MM.1S (cell line): Measurements from ENCODE around the gene PHF1.

Source experiments
- CTCF ChIP-seq: fragments of 300-600 bp; sonication (generic); IDR thresholded peaks from 2 replicates; pipeline ENCODE4 v1.5.1; 2016; ENCODE audit warnings: antibody characterized with exemption, low read length, mixed read lengths
- EZH2 ChIP-seq: fragments of 300-600 bp; sonication (generic); optimal IDR thresholded peaks from 2 replicates; pipeline ENCODE3; 2017; ENCODE audit warnings: low read depth, mild to moderate bottlenecking, antibody characterized with exemption, low read length, mixed read lengths

GRCh38 chr6:33425668-33426577 is 15.1 kb downstream of the PHF1 start:
- TF ChIP-seq CTCF = peak; percentile 44
- TF ChIP-seq EZH2 = no peak
